ENCODE measurements around the gene DBF4B. TPM values are rescaled to one million over a fixed set of nuclear protein-coding genes. Genes with fewer than 3 reads are reported as not detected.
A peak's percentile ranks its signal among the peaks of the same experiment; 100 is the strongest.

DBF4B gene
- total and polyA plus RNA-seq, 2 of the 13 experiments (the other 11 are each of a cell fraction or from before 2014, with no cell fraction given) = 11.7 to 13.2 TPM

- TF ChIP-seq ZNF574 (CRISPR knock-in tag; IDR thresholded peaks at IDR 0.05) (peak; percentile 83), REL (CRISPR knock-in tag; conservative IDR thresholded peaks at IDR 0.05) (peak; percentile 82; the same call in 1 of the 2 replicates), ELF4 (CRISPR knock-in tag; IDR thresholded peaks at IDR 0.05; ENCODE audit: borderline replicate concordance) (peak; percentile 66; the same call in 1 of the 2 replicates), MBNL3 (CRISPR knock-in tag; conservative IDR thresholded peaks at IDR 0.05) (no peak), CBX1 (IDR thresholded peaks at IDR 0.05; ENCODE audit: low read depth) (no peak), ZNF317 (CRISPR knock-in tag; IDR thresholded peaks at IDR 0.05) (peak; percentile 86; the same call in 1 of the 2 replicates), ZNF101 (CRISPR knock-in tag; IDR thresholded peaks at IDR 0.05; ENCODE audit: borderline replicate concordance, low read depth) (no peak), ZNF549 (CRISPR knock-in tag; IDR thresholded peaks at IDR 0.05) (no peak), ZNF10 (CRISPR knock-in tag; IDR thresholded peaks at IDR 0.05; ENCODE audit: borderline replicate concordance, low read depth) (no peak), BORCS8-MEF2B (CRISPR knock-in tag; IDR thresholded peaks at IDR 0.05) (peak; percentile 88; the same call in 1 of the 2 replicates), ZUFSP (CRISPR knock-in tag; IDR thresholded peaks at IDR 0.05; ENCODE audit: borderline replicate concordance) (no peak), ZNF614 (CRISPR knock-in tag; IDR thresholded peaks at IDR 0.05; ENCODE audit: borderline replicate concordance) (peak; percentile 90; the same call in 1 of the 2 replicates), ATRX (CRISPR knock-in tag; IDR thresholded peaks at IDR 0.05; ENCODE audit: borderline replicate concordance) (no peak), ZNF724P (CRISPR knock-in tag; IDR thresholded peaks at IDR 0.05; ENCODE audit: borderline replicate concordance) (peak; percentile 85; the same call in 1 of the 2 replicates), REST (IDR thresholded peaks at IDR 0.05; ENCODE audit: borderline replicate concordance in 1 of 2, low read depth in 1 of 2, low read length in 2 of 2) (peak in 1 of 2 experiments; percentile 77; a peak in 2 of 4 replicates), SNAI1 (CRISPR knock-in tag; IDR thresholded peaks at IDR 0.05; ENCODE audit: borderline replicate concordance) (peak; percentile 93; the same call in 1 of the 2 replicates), MEIS1 (CRISPR knock-in tag; IDR thresholded peaks at IDR 0.05; ENCODE audit: borderline replicate concordance) (no peak), ZNF121 (CRISPR knock-in tag; IDR thresholded peaks at IDR 0.05) (no peak), ZBTB7A (CRISPR knock-in tag; IDR thresholded peaks at IDR 0.05) (peak; percentile 88), EHMT2 (IDR thresholded peaks at IDR 0.05; ENCODE audit: borderline replicate concordance, low read depth, low read length) (no peak; the same call in 1 of the 2 replicates)
These were observed at the start of gene DBF4B (continued) for GRCh38 chr17:44708401-44709263.

Data from HepG2 (cell line).